ENCODE measurements around the gene DBX1. TPM values are rescaled to one million over a fixed set of nuclear protein-coding genes. Genes with fewer than 3 reads are reported as not detected.

Gene DBX1
- total RNA-seq, 1 experiment from 2014 or later = 0.15 TPM

DNA sequence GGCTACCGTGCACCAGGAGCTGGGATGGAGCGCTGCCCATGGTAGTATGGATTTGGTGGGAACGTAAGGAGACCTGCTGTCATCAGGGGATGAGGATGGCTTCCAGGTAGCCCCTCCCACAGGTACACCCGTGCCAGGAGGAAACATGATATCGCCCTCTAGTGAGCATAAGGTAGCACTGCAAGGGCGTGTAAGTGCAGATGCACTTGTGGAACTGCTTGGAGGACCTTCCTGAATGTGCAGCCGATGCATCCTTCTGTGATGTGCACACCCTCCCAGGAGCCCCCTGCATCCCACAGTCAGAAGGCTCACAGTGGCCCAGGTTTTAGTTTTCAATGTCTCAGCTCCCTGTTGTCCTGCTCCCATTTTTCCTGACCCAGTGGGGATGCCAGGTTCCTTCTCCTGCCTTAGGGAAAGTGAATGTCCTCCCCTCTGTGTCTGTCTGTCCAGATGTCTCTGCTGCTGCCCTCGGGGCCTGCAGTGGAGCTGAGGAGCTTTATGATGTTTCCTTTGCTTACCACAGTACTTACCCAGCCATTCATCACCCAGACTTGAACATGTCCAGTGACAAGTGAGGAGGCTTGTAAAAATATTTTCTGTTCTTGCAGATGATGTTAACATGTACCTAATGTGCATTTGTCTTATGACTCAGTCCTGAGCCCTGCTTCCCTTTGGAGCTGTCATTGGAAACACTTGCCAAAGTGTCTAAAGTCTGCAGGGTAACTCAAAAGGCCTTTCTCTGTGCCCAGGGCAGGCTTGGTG is 49.2 kb downstream of the DBX1 start:
- Histone ChIP-seq H3K4ac (ENCODE audit: low read depth, low read length) (no peak overlapping the region), H3K9me3 (ENCODE audit: control insufficient read depth, low read depth, low read length) (no peaks in the 10 kb centered on the region), H2BK15ac (ENCODE audit: low read depth, low read length) (no peak overlapping the region), H3K14ac (ENCODE audit: insufficient read depth, low read length) (no peak overlapping the region), H2AK5ac (ENCODE audit: insufficient read length, low read length) (no peak overlapping the region), H3K23me2 (ENCODE audit: insufficient read length, low read depth, low read length, poor library complexity, severe bottlenecking) (no peaks in the 10 kb centered on the region), H3K4me1 (ENCODE audit: insufficient read depth, low read length) (no peaks in the 10 kb centered on the region), H4K5ac (ENCODE audit: insufficient read length, low read depth, low read length) (no peak overlapping the region), H3K56ac (ENCODE audit: insufficient read length, low read depth, low read length) (no peak overlapping the region), H4K20me1 (ENCODE audit: control insufficient read depth, insufficient read depth, insufficient read length) (no peaks in the 10 kb centered on the region), H2BK5ac (ENCODE audit: insufficient read length, low read length) (no peak overlapping the region), H3K27ac (ENCODE audit: insufficient read length, low read depth, low read length) (no peak overlapping the region), H3K79me1 (ENCODE audit: insufficient read depth, low read depth, low read length, poor library complexity, severe bottlenecking) (no peaks in the 10 kb centered on the region), H2BK12ac (ENCODE audit: insufficient read length, low read depth, low read length) (no peak overlapping the region), H2AFZ (ENCODE audit: low read length) (no peak overlapping the region), H3K27me3 (ENCODE audit: insufficient read depth, low read length) (no peaks in the 10 kb centered on the region), H3T11ph (ENCODE audit: low read length) (no peak overlapping the region), H4K91ac (ENCODE audit: insufficient read length, low read depth, low read length) (no peak overlapping the region), H3K4me2 (ENCODE audit: insufficient read depth, insufficient read length, low read length) (no peak overlapping the region), H4K8ac (replicated peaks; ENCODE audit: insufficient read length, low read depth, low read length) (no peak overlapping the region), H3K23ac (ENCODE audit: insufficient read length, low read depth, low read length) (no peak overlapping the region), H3K18ac (ENCODE audit: insufficient read length, low read depth, low read length) (no peak overlapping the region), H2BK20ac (ENCODE audit: low read depth, low read length, poor library complexity, severe bottlenecking) (no peak overlapping the region), H3K79me2 (ENCODE audit: insufficient read depth, low read length) (no peaks in the 10 kb centered on the region), H2BK120ac (ENCODE audit: low read depth, low read length, poor library complexity, severe bottlenecking) (no peak overlapping the region), H3K9ac (ENCODE audit: extremely low read depth, insufficient read length, low read length) (no peak overlapping the region)
- Mint-ChIP-seq H3K36me3 (ENCODE audit: insufficient read depth in 1 of 3, low read depth in 3 of 3) (peaks cover 37 to 61% (median 56%) of the 10 kb centered on the region in 3 experiments), H3K27me3 (ENCODE audit: low read depth) (no peaks in the 10 kb centered on the region), H3K4me1 (peaks cover 2 to 5% of the 10 kb centered on the region in 2 experiments; a peak in 3 of 4 replicates), H3K4me3 (no peak overlapping the region), H3K27ac (peak overlapping the region in 1 of 3 experiments; percentile 46; a peak in 1 of 7 replicates), H3K9me3 (no peaks in the 10 kb centered on the region)
- no CpG with 5 or more reads among the region's 8 CpGs for WGBS (ENCODE audit: extremely low coverage, insufficient read length, low lambda C conversion rate)
- peak; percentile 87 for DNase-seq
- TF ChIP-seq, protein P1, sequence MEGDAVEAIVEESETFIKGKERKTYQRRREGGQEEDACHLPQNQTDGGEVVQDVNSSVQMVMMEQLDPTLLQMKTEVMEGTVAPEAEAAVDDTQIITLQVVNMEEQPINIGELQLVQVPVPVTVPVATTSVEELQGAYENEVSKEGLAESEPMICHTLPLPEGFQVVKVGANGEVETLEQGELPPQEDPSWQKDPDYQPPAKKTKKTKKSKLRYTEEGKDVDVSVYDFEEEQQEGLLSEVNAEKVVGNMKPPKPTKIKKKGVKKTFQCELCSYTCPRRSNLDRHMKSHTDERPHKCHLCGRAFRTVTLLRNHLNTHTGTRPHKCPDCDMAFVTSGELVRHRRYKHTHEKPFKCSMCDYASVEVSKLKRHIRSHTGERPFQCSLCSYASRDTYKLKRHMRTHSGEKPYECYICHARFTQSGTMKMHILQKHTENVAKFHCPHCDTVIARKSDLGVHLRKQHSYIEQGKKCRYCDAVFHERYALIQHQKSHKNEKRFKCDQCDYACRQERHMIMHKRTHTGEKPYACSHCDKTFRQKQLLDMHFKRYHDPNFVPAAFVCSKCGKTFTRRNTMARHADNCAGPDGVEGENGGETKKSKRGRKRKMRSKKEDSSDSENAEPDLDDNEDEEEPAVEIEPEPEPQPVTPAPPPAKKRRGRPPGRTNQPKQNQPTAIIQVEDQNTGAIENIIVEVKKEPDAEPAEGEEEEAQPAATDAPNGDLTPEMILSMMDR (conservative IDR thresholded peaks at IDR 0.05) = peak; percentile 93
